Neural cell (in vitro differentiated cells): Measurements from ENCODE around the gene STX12. TPM values are rescaled to one million over a fixed set of nuclear protein-coding genes. Genes with fewer than 3 reads are reported as not detected.
A peak's percentile ranks its signal among the peaks of the same experiment; 100 is the strongest.

Experiments used
- H2AFZ ChIP-seq: fragments of 200-600, 300-800 bp; sonication (generic), shearing (Covaris generic); 2 replicates; pipeline ENCODE4 v1.6.0; 2014; ENCODE audit warnings: low read depth, mild to moderate bottlenecking, antibody characterized with exemption, low read length, moderate library complexity
- H3F3A ChIP-seq: fragments of 200-600 bp; shearing (Covaris generic); 2 replicates; pipeline ENCODE4 v1.6.1; 2016; ENCODE audit warnings: mild to moderate bottlenecking, moderate library complexity, mixed read lengths, antibody characterized with exemption, low read length; ENCODE audit not compliant: insufficient read depth, poor library complexity, severe bottlenecking
- H3K27ac ChIP-seq: fragments of 200-600, 300-800 bp; sonication (generic), shearing (Covaris generic); 2 replicates; pipeline ENCODE4 v1.5.1; 2014; ENCODE audit warnings: mild to moderate bottlenecking, low read length, moderate library complexity
- H3K27me3 ChIP-seq: fragments of 300-800, 200-600 bp; sonication (generic), shearing (Covaris generic); 2 replicates; pipeline ENCODE4 v1.6.0; 2014; ENCODE audit warnings: mild to moderate bottlenecking, low read depth, low read length, moderate library complexity; ENCODE audit not compliant: insufficient read depth
- H3K36me3 ChIP-seq: fragments of 300-800, 200-600 bp; sonication (generic), shearing (Covaris generic); 2 replicates; pipeline ENCODE4 v1.5.1; 2014; ENCODE audit warnings: mild to moderate bottlenecking, antibody characterized with exemption, low read length, moderate library complexity; ENCODE audit not compliant: insufficient read depth
- H3K4me2 ChIP-seq: fragments of 300-800, 200-600 bp; sonication (generic), shearing (Covaris generic); 2 replicates; pipeline ENCODE4 v1.6.0; 2014; ENCODE audit warnings: mild to moderate bottlenecking, low read length
- H3K4me3 ChIP-seq: fragments of 300-800, 200-600 bp; sonication (generic), shearing (Covaris generic); 2 replicates; pipeline ENCODE4 v1.5.1; 2014; ENCODE audit warnings: mild to moderate bottlenecking, low read length, moderate library complexity
- H3K79me2 ChIP-seq: fragments of 200-600 bp; shearing (Covaris generic); replicated peaks from 2 replicates; pipeline ENCODE4 v1.6.0; 2014; ENCODE audit warnings: mild to moderate bottlenecking, low read length, moderate library complexity; ENCODE audit not compliant: insufficient read depth
- H3K9ac ChIP-seq: fragments of 300-800, 200-600 bp; sonication (generic), shearing (Covaris generic); 2 replicates; pipeline ENCODE4 v1.6.1; 2016; ENCODE audit warnings: mild to moderate bottlenecking, low read length, mixed read lengths
- H3K9me2 ChIP-seq: fragments of 200-600 bp; shearing (Covaris generic); 2 replicates; pipeline ENCODE4 v1.6.1; 2016; ENCODE audit warnings: mild to moderate bottlenecking, low read length, mixed read lengths; ENCODE audit not compliant: insufficient read depth
- H3K9me3 ChIP-seq: fragments of 200-600, 300-800 bp; sonication (generic), shearing (Covaris generic); 2 replicates; pipeline ENCODE4 v1.6.1; 2016; ENCODE audit warnings: mild to moderate bottlenecking, mixed run types, low read length, moderate library complexity, mixed read lengths
- H4K20me1 ChIP-seq: fragments of 200-600 bp; shearing (Covaris generic); 2 replicates; pipeline ENCODE4 v1.6.1; 2016; ENCODE audit warnings: mild to moderate bottlenecking, mixed run types; ENCODE audit not compliant: insufficient read depth
- EP300 ChIP-seq: fragments of 450-650 bp; conservative IDR thresholded peaks from 2 replicates; pipeline ENCODE4 v1.6.1; 2014; ENCODE audit warnings: antibody characterized with exemption, mild to moderate bottlenecking, moderate library complexity; ENCODE audit not compliant: poor library complexity, severe bottlenecking
- EZH2 ChIP-seq: fragments of 200-600, 300-800 bp; shearing (Covaris generic), sonication (generic); IDR thresholded peaks from 2 replicates; pipeline ENCODE4 v1.6.1; 2014; ENCODE audit warnings: antibody characterized with exemption, low read length, borderline replicate concordance, mild to moderate bottlenecking; ENCODE audit not compliant: insufficient read depth, poor library complexity, severe bottlenecking
- MXI1 ChIP-seq: fragments of 450-650 bp; conservative IDR thresholded peaks from 2 replicates; pipeline ENCODE4 v1.6.1; 2014; ENCODE audit warnings: antibody characterized with exemption, mild to moderate bottlenecking; ENCODE audit not compliant: poor library complexity, severe bottlenecking
- POLR2AphosphoS5 ChIP-seq: IDR thresholded peaks from 2 replicates; pipeline ENCODE4 v1.6.1; 2012
- RAD21 ChIP-seq: fragments of 450-650 bp; conservative IDR thresholded peaks from 2 replicates; pipeline ENCODE4 v1.6.1; 2014; ENCODE audit warnings: antibody characterized with exemption, mild to moderate bottlenecking, moderate library complexity
- SMC3 ChIP-seq: fragments of 450-650 bp; conservative IDR thresholded peaks from 2 replicates; pipeline ENCODE4 v1.6.1; 2014; ENCODE audit warnings: antibody characterized with exemption, mild to moderate bottlenecking, moderate library complexity; ENCODE audit not compliant: poor library complexity
- TAF1 ChIP-seq: IDR thresholded peaks from 2 replicates; pipeline ENCODE4 v1.6.1; 2012; ENCODE audit warnings: low read depth
- polyA plus RNA-seq: library from polyadenylated mRNA; depleted of rRNA; stranded (reverse); fragments of >200 nt; gene quantifications from 2 replicates; pipeline ENCODE4 v1.2.3, GENCODE V29; 2014
- TF ChIP-seq, protein P1 (sequence below): fragments of 450-650 bp; IDR thresholded peaks from 2 replicates; pipeline ENCODE4 v1.5.1; 2014; ENCODE audit warnings: antibody characterized with exemption, mild to moderate bottlenecking, moderate library complexity; ENCODE audit not compliant: poor library complexity, severe bottlenecking
- TF ChIP-seq, protein P2 (sequence below): IDR thresholded peaks from 2 replicates; pipeline ENCODE4 v1.6.1; 2012; ENCODE audit warnings: borderline replicate concordance

STX12 gene
- polyA plus RNA-seq, 1 donor from 2014 or later, result 171 TPM

DNA sequence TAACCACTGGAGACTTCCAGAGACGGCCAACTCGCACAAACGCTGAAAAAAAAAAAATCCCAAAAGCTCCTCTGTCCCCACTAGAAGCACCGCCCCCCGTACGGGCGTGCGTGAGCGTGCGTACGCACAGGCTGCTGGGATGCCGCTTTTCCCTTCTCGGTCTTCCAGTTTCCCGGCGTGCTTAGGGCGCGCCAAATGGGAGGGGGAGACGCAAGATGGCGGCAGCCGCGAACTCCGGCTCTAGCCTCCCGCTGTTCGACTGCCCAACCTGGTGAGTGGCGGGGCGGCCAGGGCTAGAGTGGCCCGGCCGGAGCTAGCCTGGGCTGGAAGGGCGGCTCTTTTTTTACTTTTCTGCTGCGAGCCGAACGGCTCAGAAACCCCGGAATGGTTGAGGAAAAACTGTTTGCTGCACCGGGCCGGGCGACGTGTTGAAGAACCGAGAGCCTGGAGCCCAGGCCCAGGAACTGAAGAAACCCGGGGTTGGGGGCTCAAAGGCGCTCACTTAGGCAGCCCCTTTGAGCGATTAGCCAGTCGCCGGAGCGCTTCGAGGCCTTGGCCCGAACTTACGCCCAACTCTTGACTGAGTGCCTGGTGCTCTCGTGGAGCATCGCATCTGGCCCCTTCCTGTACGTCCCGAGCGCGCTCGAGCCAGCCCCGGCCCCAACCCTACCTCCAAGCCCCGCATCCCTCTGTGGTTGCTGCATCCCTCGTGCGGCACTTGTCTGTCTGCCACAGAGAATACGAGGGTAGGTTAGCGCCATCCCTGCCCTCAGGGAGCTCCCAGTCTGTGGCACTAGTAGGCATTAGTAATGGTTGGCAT is 57.8 kb downstream of the STX12 start, which contains the start of gene PPP1R8:
PPP1R8 (plus strand) TSS at position 162 of the 820 bp plus-strand sequence; CDS start at position 216, 54 bp downstream.
- H4K20me1 ChIP-seq, result no peaks in the 10 kb centered on the region
- H3K27me3 ChIP-seq, result no peaks in the 10 kb centered on the region
- H2AFZ ChIP-seq, result peak within 1 kb of the TSS; percentile 90
- H3K4me3 ChIP-seq, result peak within 1 kb of the TSS; percentile 74
- no peaks in the 10 kb centered on the region for H3K9me3 ChIP-seq
- H3K27ac ChIP-seq, result peak within 1 kb of the TSS; percentile 87
- no peaks in the 10 kb centered on the region for H3K9me2 ChIP-seq
- no peaks in the 10 kb centered on the region for H3F3A ChIP-seq
- H3K36me3 ChIP-seq, result no peaks in the 10 kb centered on the region
- H3K4me2 ChIP-seq, result peak within 1 kb of the TSS; percentile 77
- H3K79me2 ChIP-seq, result peaks cover 37% of the 10 kb centered on the region
- H3K9ac ChIP-seq, result peak within 1 kb of the TSS; percentile 86
- TF ChIP-seq RAD21 (no peak), TAF1 (peak; percentile 96), EP300 (peak; percentile 26), POLR2AphosphoS5 (peak; percentile 95), MXI1 (peak; percentile 76), SMC3 (peak; percentile 23)
- TF ChIP-seq, protein P1, sequence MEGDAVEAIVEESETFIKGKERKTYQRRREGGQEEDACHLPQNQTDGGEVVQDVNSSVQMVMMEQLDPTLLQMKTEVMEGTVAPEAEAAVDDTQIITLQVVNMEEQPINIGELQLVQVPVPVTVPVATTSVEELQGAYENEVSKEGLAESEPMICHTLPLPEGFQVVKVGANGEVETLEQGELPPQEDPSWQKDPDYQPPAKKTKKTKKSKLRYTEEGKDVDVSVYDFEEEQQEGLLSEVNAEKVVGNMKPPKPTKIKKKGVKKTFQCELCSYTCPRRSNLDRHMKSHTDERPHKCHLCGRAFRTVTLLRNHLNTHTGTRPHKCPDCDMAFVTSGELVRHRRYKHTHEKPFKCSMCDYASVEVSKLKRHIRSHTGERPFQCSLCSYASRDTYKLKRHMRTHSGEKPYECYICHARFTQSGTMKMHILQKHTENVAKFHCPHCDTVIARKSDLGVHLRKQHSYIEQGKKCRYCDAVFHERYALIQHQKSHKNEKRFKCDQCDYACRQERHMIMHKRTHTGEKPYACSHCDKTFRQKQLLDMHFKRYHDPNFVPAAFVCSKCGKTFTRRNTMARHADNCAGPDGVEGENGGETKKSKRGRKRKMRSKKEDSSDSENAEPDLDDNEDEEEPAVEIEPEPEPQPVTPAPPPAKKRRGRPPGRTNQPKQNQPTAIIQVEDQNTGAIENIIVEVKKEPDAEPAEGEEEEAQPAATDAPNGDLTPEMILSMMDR, result no peak
- TF ChIP-seq, protein P2, sequence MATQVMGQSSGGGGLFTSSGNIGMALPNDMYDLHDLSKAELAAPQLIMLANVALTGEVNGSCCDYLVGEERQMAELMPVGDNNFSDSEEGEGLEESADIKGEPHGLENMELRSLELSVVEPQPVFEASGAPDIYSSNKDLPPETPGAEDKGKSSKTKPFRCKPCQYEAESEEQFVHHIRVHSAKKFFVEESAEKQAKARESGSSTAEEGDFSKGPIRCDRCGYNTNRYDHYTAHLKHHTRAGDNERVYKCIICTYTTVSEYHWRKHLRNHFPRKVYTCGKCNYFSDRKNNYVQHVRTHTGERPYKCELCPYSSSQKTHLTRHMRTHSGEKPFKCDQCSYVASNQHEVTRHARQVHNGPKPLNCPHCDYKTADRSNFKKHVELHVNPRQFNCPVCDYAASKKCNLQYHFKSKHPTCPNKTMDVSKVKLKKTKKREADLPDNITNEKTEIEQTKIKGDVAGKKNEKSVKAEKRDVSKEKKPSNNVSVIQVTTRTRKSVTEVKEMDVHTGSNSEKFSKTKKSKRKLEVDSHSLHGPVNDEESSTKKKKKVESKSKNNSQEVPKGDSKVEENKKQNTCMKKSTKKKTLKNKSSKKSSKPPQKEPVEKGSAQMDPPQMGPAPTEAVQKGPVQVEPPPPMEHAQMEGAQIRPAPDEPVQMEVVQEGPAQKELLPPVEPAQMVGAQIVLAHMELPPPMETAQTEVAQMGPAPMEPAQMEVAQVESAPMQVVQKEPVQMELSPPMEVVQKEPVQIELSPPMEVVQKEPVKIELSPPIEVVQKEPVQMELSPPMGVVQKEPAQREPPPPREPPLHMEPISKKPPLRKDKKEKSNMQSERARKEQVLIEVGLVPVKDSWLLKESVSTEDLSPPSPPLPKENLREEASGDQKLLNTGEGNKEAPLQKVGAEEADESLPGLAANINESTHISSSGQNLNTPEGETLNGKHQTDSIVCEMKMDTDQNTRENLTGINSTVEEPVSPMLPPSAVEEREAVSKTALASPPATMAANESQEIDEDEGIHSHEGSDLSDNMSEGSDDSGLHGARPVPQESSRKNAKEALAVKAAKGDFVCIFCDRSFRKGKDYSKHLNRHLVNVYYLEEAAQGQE, result peak; percentile 87

DNA sequence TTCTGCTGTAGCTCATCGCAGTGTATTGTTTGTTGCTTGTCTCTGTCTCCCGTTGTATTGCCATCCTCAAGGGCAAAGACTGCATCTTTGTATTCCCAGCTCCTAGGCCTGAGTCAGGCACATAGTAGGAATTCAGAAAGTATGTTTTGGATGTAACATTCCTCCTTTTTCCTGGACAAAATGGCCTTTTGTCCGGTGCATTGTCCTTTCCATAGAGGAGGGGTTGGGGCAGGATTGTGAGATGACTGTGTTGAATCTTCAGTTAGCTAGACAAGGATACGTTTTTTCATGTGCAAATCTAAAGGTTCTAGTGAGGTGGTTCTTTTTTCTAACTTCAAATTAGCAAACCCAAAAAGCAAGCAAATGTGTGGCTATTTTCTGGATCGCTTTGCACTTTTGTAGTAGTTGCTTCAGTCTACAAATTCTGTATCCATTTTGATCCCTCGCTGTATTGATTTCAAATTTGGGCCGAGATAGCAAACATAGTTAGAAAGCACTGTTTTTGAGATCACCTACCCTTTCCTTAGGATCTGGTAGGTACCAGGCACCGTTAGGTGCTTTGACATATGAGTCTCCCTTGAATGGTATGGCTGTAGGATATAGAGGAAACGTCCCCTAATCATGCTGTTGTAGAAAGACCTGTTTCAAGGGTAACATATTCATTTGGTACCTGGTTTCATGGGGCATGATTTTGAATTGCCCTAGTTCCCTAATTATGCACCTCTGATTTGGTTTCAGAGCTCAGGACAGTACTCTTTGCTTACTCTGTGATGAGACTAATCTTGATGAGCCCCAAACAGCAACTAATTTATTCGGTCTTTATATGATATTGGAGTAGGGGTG is 58.8 kb downstream of the STX12 start:
- Histone ChIP-seq H3K9me3 (no peaks in the 10 kb centered on the region), H3K27me3 (no peaks in the 10 kb centered on the region), H4K20me1 (no peaks in the 10 kb centered on the region), H2AFZ (peak overlapping the region; percentile 90), H3K4me3 (peak overlapping the region; percentile 74), H3F3A (no peaks in the 10 kb centered on the region), H3K27ac (peak overlapping the region; percentile 87), H3K4me2 (peak overlapping the region; percentile 77), H3K36me3 (no peaks in the 10 kb centered on the region), H3K9ac (peak overlapping the region; percentile 86), H3K79me2 (peaks cover 44% of the 10 kb centered on the region), H3K9me2 (no peaks in the 10 kb centered on the region)
- no peak for TF ChIP-seq EZH2
- no peak for TF ChIP-seq TAF1
- no peak for TF ChIP-seq MXI1
- TF ChIP-seq, protein P2, result no peak
- TF ChIP-seq EP300, result no peak
- no peak for TF ChIP-seq RAD21
- TF ChIP-seq POLR2AphosphoS5, result no peak
- TF ChIP-seq, protein P1, result no peak
